Frontal cortex (tissue), 4 donors: ENCODE data around the gene LRRN1. TPM values are rescaled to one million over a fixed set of nuclear protein-coding genes. Genes with fewer than 3 reads are reported as not detected.
"Not testable (repeated sequence)": the region's sequence is repeated elsewhere in the genome, so short reads cannot be mapped to it uniquely, and the experiment has no call there.

Experiments
- DNase-seq, 2 donors: peaks; one replicate each; pipeline ENCODE4 v3.0.0; 2012; ENCODE audit warnings: low spot score in 2 of 2
- FAIRE-seq: peaks from 2 replicates; lab custom pipeline; 2012; peaks lifted over from hg19 to GRCh38; lab: Jason Lieb, UNC
- total RNA-seq: library from RNA; depleted of rRNA; stranded (reverse); fragments of >200 nt; gene quantifications from one replicate; pipeline ENCODE4 v1.2.3, GENCODE V29; 2014
- donor health status: control.
- donor health status: control.
- donor health status: control.

Gene LRRN1
- total RNA-seq, 1 donor from 2014 or later, result 24.9 TPM

DNA sequence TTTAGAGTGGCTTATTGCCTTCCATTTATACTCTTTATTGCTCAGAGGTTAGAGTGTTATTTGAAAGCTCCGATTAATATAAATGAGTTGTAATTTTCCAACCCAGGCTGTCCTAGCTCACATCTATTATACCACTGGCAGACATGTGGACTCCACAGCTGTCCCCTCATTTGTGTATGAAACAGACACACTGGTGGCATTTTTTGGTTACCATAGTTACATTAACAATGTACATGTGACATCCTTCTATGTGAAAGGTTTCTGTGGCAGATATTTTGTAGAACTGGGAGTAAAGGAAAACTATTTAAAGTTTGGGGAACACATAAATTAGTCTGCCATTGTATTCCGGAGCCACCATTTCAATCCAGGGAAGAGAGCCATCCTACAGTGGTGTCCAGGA lies 5.3 kb downstream of the LRRN1 start:
- no peak for FAIRE-seq
- DNase-seq, result no peak

DNA sequence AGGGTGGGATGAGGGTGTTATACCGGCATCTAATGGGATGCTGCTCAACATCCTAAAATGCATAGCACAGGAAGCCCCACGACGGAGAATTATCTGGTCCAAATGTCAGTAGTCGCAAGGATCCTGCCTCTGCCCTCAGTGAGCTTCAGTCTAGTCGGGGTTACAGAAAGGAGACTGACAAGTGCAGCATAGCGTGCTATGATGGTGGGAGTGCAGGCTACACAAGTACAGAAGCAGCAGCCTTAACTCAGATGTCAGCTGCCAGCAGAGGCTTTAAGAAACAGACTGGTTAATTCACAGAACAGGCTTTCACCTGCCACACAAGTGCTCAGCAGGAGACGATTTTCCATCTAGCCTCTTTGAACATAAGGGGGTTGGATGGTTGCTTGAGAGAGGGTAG lies 6.9 kb downstream of the LRRN1 start:
- DNase-seq (no peak), FAIRE-seq (no peak)

DNA sequence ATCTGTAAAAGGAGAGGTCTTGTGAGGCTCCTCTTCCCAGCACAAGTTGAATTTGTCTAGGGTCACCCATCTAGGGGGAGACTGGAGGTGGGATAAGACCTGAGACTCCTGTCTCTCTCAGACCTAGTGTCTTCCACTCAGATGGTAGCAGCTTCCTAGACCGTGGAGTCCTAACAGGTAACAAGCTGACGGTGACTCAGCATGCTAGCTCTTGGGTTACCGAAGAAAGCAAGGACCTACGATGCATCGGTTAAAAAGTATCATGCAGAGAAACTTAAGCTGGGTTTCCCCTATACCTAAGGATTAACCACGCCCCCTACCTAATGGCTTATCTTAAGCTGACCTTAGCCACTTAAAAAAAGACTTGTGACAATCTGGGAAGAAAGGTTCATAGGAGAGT lies 7.6 kb downstream of the LRRN1 start:
- DNase-seq (no peak), FAIRE-seq (no peak)

DNA sequence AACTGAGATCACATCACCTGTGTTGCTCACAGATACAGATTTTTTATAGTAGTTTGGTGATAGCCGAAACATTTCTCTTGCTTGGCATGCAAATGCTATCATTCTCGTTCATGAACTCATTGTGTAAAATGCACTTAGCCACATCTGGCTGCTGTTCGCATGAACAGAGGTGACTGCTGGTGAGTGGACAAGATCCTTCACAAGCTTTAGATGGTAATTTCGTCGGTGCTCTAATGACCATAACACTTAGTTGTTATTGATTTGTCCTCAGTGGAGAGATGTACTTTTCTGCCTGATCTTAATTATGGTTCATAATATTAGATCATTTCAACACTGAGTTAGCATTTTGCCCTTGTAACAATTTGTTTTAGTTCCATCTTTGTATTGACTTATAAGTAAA lies 13.8 kb downstream of the LRRN1 start:
- no peak for FAIRE-seq

DNA sequence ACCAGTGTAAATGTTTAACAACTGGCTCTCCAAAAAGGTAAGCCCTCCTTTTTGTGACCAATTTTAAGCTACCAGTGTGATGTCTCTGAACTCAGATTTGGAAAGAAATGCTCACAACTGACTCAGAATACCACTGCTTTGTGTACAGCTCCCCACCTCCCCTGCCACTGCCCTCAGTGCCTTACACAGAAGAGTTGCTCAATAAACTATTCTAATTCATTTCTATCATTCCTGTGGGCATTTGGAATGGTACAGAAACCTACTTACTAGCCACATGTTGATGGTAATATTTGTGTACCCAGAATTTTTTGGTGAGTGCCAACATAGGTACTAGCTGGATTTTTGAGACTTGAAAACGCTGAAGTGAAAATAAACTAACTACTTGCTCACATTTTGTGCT lies 16.0 kb downstream of the LRRN1 start:
- FAIRE-seq, result no peak
- DNase-seq, result no peak

More for the DNA sequence above, 13.8 kb downstream of the LRRN1 start:
- no peak for DNase-seq

DNA sequence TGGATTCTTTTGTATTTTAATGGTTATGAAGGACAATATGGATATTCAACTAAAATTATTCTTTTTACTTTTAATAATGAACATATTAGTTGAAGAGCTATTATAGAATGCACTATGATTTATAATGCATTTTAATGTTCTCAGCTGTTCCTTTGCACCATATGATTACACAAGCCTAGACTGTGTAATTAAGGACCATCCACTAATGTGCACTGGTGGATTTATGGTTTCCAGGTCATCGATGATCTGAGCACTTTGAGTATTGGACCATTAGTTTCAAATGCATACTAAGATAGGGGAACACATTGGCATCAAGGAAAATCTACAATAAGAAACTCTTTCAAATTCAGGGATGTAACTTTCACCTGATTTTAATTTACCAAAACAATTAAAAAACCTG lies 16.8 kb downstream of the LRRN1 start:
- no peak for FAIRE-seq
- DNase-seq, result no peak

DNA sequence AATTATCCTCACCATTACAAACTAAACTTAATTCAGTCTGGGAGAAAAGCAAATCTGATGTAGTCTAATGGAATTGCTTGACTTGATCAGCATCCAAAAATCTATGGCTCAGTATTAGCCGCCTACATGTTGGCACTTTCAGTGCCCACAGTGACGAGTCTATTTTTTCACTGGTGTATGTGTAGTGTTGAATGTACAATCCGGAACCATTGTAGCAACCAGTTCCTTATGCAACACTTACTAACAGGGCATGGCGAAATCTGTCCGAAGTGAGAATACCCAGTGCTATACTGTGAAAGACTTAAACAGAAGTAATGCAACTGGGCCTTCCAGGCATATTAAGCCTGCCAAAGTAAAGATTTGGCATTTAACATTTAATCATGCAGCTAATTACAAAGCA lies 18.6 kb downstream of the LRRN1 start:
- no peak for DNase-seq
- FAIRE-seq, result no peak

DNA sequence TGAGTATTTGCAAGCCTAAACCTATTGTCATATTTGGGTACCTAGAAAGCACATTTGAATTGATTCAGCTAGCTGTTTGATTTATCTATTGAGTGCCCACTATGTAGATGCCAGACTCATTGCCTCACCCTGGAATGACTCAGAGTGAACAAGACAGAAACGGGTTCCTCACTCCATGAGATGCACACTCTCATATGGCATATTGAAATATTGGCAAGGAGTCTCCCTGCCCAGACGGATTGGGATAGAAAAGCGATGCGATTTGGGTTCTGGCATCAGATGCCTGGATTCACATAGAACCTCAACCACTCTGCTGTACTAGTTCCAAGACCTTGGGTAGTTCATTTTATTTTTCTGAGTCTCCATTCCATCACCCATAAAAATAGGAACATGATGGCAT lies 22.5 kb downstream of the LRRN1 start:
- FAIRE-seq (no peak), DNase-seq (no peak)

DNA sequence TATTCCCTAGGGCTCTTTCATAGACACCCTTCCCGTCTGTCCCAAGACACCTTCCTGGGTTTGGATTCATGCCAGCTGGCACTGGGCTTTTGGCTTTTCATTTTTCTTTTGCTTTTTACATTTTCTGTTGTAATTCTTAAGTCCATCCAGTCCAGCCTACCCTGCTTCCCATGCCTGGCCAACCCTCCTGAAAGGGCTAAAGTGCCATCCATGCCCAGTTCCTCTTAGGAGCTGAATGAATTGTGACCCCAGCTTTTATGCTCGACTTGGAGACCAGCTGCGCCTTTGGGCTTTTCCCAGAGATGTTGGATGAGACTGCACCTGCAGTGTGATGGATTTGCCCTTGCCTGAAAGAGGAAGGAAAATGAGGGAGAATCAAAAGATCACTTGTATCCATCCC lies 25.8 kb downstream of the LRRN1 start:
- FAIRE-seq, result no peak
- DNase-seq, result no peak

DNA sequence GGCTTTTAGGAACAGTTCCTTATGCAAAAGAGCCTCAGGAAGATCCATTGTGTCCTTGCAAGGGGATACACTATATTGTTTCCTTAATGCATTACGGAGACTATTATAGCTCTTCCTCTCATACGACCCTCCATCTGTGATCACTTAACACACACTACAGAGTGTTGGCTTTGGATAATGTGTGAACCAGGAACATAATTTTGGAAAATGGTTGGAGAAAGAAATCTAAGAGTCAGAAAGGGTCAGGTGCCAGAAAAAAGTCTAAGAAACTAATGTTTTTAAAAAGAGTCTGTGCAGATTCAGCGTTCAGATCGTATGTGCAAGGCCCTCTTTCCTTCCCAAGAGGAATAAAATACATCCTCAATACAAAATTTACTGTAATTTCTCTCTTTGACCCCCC lies 27.3 kb downstream of the LRRN1 start:
- FAIRE-seq, result no peak
- no peak for DNase-seq

DNA sequence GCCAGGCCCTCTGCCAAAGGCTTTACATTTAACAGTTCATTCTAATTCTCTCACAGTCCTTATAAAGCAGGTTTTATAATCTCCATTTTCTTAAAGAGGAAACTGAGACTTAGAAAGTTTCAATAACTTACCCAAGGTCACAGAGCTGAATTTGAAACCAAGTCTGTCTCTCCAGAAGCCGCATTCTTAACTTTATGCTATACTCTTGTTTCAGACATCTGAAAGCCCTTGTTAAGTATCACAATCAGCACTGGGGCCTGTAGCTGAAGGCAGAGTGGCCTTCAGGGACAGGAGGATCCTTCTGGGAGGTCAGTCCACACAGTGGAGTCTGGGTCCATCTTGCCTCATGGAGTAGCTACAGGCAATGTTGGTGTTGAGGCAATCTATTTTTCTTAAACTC lies 27.9 kb downstream of the LRRN1 start:
- DNase-seq (no peak), FAIRE-seq (no peak)

DNA sequence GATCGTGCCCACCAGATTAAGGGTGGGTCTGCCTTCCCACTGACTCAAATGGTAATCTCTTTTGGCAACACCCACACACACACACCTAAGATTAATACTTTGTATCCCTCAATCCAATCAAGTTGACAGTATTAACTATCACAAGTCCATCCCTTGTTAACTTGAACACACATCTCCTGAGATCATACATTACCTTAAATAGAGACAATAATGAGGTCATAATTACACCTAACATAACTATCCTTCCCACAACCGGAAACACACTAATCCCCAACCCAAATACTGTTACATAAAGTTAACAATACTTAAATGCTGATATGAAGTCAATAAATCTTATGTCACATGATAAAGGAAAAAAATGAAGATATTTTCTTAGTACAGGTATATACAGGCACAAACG lies 29.2 kb downstream of the LRRN1 start:
- FAIRE-seq, DNase-seq: not testable (repeated sequence)

DNA sequence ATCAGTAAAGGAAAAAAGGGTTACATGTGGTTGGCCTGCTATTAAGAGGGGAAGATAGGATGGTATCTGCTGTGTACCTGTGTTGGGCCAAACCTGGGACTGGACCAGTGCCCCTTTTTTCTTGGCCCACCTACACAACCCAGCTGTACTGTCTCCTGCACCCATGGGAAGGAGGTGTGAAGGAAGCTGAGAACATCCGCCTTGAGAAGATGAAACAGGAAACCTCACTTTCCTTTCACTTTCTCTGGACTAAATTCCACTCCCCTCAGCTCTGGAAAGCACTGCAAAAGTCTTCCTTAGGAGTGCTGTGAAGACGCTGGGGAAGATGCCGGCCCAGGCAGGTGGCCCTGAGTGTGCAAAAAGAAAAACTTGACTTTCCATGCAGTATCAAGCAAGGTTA lies 37.6 kb downstream of the LRRN1 start:
- DNase-seq (no peak), FAIRE-seq (no peak)

DNA sequence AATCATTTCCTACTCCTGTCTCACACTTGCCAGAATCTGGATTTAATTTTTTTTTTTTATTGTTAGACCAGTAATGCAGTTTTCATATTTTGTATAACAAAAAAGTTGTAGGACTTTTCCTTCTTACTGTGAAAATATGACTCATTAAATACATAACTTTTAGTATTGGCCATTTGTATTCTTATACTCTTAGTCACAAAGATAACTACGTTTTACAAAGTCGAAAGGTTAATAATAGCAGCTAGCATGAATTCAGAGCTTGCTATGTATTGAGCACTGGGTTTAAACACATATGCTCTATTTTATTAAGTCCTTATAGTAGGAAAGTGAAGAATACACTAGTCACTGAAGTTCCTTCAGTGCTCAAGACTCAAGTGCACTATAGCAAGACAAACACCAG lies 43.1 kb downstream of the LRRN1 start:
- DNase-seq (no peak), FAIRE-seq (no peak)

DNA sequence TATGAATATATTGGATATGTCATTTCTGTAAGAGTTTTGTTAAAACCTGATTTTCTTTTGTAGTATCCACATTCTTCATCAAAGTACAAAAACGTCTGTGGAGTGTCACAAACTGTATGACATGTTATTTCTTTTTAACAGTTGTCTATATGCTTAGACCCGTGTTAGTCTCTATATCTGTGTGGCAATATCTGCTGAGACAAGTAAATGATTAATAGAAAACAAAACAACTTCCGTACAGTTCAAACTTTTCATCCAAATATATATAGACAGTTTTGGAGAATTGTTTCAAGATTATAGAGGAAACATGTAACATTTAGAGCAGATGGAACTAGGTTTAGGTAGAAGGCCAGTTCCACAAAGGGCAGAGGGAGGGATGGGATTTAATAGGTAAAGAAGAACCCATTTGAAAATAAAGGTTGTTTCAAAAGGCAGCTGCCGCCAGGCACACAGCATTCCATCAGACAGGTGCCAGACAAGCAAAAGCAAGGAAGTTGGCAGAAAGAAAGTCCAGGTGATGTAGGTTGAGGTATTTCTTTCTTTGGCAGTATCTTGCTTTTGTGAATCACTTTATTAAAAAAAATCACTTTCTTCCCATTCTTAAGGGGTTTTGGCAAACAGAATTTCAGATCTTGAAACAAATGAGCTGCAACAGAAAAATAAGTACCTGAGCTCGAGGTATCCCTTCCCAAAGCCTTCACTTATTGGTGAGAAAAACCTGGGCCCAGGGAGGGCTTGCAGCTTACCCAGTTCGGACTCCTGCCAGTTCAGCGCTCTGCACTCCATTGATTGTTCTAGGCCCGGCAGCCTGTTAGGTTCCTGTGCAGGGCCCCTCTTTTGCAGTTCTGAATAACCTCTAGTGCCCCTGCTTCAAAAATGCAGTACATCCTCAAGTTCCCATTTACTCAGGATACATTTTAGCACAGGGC lies 49.0 kb downstream of the LRRN1 start:
- DNase-seq (no peak), FAIRE-seq (no peak)

DNA sequence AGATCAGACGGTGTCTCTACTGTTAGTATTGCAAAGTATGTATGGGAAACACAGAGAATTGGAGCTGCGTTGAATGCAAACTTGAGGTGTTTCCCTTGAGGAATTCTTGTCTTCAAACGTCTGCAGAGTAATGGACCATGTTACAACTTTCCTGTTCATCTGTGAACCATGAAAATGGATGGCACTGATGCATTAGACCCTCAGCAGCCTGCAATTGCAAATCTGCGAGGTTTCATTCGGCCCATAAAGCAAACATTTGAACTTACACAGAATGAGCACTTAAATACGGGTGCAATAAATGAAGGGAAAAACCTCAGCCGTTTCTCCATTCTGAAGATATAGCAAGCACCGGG lies 49.7 kb downstream of the LRRN1 start:
- DNase-seq, result no peak
- no peak for FAIRE-seq

DNA sequence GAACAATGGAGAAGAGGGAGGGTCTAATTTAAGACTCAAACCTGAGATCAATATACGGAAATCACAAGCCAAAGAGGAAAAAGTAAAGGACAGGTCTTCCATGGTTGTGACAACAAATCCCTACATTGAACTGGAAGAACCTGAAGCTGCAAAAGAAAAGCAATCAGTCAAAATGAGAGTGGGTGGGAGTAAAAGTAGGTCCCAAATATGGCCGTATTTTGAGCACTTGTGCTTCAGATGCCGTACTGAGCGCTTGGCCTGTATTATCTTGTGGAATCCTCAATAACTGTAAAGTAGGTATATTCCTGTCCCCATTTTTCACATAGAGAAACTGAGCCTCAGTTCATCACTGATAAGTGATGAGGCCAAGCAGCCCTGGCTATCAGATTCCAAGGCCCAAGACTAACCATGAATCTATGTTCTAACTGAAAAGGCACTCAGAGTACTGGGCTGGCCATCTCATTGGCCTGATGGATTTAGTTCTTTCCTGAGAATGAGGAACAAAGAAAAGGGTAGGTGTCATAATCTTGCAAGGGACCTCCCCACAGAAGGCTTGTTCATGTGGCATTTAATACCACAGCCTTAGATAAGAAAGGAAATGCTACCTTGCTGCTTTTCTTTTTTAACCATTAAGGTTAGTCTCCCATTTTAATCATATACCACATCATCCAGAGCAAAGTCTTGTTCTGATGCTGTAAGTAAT lies 52.5 kb downstream of the LRRN1 start:
- no peak for FAIRE-seq
- DNase-seq, result no peak

DNA sequence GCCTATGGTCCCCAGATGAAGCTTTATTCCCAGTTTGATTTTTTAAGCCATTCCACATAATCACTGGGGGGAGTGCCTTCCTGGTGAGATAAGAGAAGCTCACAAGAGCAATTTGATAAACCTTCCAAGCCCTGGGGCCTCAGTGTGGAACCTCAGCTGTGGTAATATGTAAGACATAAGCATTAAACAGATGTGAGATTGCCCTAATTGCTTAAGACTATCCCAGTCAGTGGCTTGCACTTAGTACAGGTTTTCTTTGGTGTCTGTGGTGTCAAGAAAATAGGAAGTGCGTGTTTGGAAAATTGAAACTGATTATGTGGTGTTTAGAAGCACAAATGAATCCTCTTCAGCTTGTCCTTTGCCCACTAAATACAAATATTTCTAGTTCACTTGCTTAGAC lies 54.3 kb downstream of the LRRN1 start:
- FAIRE-seq, result no peak

DNA sequence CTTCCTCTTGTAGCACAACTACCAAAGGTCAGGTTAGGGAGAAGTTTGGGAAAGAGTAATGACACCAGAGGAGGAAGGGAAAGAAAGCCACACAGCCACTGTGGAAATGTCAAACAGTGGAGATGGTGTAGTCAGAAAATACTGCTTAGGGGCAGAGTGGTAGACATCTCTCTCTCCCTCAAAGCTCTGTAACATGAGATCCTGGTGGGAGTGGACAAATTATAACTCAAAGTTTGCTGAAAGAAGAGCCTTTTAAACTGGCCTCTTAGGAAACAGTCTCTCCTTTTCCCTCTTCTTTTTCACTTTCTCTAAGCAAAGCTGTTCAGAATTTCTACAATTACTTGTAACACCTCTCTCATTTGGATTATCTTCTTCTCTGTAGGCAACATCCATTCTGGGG lies 55.8 kb downstream of the LRRN1 start:
- DNase-seq (no peak), FAIRE-seq (no peak)

More for the DNA sequence above, 54.3 kb downstream of the LRRN1 start:
- DNase-seq, result no peak

DNA sequence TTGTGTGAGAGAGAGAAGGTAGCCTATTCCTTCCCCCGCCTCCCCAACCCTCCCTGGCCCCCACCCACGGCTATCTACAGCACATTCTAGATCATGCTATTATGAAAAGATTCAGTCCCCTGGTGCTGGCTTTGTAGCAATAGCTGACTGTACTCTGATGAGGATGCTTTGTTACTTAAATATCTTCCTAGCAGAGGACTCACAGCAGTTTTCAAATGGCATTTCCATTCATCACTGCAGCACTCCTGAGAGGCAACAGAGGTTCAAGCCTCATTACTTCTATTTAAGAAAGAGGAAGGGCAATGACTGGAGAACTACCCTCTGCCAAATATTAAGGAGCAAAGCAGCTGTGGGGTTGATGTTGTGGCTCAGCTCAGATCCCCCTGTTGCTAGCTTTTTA lies 61.0 kb downstream of the LRRN1 start:
- FAIRE-seq (no peak), DNase-seq (no peak)

DNA sequence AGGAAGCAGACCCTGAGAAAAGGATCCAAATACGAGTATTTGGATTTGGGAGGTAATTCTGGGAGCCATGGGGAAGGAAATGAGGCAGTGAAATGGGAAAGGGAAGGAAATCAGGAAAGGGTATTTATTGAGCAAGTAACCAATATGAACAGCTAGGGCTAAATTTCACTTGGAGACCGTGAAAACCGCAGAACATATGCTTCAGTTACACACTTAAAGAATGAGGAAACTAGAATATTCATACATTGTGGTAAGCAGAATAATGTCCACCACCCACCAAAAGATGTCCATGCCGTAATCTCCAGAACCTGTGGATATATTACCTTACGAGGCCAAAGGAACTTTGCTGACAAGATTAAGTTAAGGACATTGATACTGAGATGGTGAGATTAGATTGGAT lies 63.3 kb downstream of the LRRN1 start:
- FAIRE-seq, result no peak
- no peak for DNase-seq
